COR-L47 (cell line): ENCODE measurements around the gene BPIFB6.

ENCODE experiments used
- DNase-seq: peaks from one replicate; lab custom pipeline; 2025; lab: John Stamatoyannopoulos, UW

BPIFB6 gene

DNA sequence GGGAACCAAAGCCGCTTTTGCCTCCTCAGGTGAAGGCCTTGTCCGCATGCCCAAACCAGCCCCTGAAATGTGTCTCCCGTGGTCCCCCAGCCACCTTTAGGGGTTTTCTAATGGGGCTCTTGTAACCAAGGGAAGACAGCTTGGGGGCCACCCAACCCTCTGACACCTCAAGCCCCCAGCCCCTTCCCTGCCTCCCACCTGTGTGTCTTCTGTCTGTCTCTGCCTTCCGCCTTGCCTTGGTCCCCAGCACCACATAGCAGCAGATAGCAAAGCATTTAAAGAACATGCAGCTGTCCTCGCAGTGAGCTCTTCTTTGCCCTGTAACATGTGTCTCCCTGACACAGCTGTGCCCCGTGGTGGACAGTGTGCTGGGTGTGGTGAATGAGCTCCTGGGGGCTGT lies 31.8 kb downstream of the BPIFB6 start:
- no peak for DNase-seq

DNA sequence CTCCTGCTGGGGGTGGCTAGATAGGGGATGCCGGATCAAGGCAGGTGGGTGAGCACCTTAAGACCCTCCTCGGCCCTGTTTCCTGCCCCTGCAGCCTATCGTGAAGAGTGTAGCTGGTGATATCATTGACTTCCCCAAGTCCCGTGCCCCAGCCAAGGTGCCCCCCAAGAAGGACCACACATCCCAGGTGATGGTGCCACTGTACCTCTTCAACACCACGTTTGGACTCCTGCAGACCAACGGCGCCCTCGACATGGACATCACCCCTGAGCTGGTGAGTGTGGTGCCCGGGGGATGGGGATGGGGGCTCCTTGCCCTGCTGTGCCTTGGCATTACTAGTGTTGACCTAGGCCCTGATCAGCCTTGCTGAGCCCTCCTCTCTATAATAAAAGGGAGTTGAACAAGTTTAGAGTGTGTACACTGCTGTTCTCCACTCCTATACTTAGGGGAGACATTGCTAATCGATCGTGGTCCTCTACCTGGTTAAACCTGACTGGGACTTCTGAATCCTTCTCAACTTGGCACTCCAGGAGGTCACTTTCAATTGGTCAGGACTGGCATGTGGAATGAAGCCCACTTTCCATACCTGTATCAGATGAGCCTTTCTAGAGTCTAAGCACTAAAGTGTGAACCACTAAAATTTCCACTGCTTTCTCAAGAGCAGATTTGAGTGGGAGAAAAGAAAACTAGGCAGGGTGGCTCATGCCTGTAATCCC lies 33.3 kb downstream of the BPIFB6 start:
- no peak for DNase-seq

DNA sequence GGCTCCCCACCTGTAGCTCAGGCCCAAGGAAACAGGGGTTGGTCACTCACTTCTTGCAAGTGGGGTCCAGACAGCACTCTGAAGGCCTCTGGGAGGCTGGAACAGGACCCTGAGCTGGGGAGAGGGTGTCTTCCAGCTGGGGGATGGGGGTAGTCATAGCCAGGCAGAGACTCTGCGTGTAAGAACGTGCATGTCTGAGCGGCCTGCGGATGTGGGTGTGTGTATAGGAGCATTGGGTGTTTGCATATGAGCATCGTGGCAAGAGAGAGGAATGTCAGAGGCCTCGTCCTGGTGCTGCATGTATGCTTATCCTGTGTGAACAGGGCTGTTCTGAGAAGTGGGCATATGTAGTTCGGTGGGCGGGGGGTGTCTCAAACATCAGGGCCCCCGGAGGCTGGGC lies 34.3 kb downstream of the BPIFB6 start:
- DNase-seq, result no peak

DNA sequence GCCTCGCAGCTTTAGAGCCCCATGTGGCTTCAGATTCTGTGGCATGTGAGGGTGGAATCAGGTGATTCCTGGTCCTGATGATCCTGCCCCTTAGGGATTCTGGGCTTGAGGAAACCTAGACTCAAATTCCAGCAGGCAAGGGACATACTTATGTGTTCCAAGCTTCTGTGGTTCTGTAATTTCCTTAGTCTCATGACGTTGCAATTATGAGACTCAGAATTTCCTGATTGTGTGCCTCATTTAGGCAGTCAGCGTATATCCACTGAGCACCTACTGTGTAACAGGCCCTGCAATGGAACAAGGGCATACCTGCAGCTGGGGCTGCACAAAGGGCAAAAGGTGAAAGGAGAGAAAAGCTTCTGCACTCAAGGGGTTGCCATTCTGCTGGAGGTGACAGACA lies 36.4 kb downstream of the BPIFB6 start:
- DNase-seq, result no peak

DNA sequence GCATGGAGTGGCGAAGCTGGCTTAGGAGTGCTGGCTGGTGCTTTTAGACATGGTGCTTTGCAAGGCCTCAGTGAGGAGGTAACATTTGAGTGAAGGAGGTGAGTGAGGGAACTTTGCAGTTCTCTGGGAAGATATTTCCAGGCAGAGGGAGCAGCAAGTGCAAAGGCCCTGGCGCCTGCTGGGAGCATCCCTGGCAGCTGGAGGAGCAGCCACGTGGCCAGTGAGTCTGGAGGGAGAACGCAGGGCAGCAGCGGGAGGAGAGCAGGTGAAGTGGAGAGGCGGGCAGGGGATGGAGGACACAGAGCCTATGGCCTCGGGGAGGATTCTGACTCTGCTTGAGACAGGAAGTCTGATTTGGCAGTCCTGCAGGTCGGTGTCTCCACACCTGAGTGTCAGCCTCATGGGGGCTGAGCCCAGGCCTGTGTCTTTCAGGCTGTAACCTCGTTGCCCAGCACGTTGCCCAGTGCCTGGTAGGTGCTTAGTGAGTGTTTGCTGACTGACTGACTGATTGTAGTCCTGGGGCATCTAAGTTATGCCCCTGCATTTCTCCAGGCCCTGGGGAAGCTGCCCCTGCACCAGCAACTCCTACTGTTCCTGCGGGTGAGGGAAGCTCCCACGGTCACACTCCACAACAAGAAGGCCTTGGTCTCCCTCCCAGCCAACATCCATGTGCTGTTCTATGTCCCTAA lies 36.9 kb downstream of the BPIFB6 start:
- no peak for DNase-seq

DNA sequence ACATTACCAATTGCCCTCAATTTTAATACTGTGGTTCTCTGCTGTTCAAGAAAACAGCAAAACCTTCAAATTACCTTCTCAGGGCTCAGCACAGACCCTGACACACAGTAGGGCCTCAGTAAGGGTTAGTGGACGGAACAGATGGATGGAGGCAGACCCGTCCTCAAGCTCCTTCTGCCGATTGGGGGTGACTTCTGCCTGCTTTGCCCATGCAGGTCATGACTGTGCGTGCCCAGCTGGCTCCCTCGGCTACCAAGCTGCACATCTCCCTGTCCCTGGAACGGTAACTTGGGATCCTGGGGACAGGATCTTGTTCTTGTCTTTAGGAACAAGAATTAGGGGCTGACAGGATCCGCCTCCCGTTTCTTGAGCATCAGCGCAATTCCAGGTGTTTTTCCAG lies 38.2 kb downstream of the BPIFB6 start:
- DNase-seq, result no peak

DNA sequence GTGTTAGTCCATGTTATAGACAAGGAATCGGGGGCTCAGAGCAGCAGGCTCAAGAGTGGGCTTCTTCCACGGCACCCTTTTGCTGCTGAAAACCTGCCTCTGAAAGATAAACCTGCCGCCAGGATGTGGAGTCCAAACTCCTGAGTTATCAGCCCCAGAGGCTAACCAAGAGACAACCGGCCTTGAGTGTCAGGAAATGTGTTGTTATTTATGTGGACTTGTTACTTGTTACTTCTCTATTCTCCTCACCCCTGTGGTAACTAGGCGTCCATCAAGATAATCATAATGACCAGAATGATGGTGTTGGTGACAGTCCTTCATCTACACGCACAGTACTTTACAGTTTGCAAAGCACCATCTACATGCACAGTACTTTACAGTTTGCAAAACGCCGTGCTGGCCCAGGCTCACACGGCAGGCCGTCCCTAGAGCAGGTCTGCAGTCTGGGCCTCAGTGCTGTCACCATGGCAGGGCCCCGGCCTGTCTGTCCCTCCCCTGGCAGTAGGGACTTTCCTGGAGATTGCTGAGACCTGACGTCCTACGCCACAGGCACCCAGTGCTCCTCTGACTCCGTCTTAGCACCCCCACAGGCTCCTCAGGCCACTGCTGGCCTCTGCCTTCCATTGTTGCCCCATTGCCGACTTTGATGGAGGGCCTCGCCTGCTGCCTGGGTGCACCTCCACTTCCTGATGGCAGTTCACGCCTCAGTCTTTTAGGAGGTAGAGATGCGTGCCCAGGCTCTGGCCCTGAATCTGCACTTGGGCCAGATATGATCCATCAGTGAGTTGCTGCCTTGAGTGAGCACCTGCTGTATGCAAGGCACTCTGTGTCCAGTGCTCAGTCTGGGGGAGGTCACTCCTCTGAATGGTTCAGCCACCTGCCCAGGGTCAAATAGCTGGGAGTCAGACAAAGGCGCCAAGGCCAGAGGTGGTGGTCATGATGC lies 38.9 kb downstream of the BPIFB6 start:
- DNase-seq, result no peak

DNA sequence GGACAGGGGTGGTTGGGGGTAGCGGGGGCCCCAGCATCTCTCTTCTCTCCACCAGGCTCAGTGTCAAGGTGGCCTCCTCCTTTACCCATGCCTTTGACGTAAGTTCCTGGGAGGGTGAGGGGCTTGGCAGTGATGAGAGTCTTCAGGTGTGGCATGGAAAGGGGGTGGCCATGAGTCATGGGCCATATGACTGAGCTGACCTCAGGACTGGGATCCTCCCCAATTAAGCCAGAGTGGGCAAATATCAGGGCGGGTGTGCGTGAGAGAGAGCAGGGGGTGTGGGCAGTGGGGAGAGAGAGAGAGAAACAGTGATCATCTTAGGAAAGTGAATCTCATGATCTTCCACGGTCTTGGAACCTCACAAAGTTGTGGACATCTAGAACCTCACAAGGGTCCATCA lies 39.8 kb downstream of the BPIFB6 start:
- no peak for DNase-seq

DNA sequence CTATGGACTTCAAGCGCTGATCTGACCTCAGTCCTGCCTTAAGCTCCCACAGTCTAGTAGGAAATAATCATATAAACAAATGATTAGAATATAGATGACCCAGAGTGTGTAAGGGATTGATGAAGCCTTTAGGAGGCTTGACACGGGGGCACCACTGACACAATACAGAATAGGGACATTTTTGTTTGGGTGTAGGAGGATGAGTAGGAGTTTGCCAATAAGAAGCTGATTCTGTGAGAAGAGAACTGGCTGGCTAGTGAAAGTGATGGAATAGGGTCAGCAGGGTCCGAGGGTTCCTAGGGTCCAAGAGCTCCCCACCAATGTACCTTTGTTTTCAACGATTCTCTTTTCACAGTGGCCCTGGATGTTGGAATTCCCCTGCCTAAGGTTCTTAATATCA lies 40.9 kb downstream of the BPIFB6 start:
- no peak for DNase-seq

DNA sequence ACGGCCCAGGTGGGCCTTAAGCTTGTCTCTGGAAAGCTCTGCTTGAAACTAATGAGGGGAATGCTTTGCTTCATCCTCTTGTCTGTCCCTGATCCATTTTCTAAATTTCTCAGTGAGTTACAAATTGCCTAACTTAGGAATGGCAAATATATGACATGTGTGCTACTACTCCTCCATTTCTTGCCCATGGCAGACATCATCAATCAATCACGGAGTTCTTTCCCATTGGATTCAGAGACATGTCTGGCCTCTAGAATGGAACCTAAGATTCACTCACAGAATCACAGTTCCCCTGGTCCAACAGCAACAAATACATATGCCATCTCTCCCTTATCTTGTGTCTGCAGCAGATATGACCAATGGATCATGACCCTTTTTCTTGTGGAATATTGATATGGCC lies 41.4 kb downstream of the BPIFB6 start:
- DNase-seq, result no peak

DNA sequence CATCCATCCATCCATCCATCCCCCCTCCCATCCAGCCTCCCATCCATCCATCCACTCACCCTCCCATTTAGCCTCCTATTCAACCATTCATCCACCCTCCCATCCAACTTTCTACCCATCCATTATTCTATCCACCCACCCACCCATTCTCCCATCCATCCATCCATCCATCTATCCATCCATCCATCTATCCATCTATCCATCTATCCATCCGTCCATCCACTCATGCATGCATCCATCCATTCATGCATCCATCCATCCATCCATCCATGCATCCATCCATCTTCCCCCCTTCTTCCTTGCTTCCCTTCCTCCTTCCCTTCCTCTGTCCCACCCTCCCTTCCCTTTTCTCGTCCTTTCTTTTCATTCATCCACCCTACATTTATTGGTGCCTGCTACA lies 43.2 kb downstream of the BPIFB6 start:
- no peak for DNase-seq

DNA sequence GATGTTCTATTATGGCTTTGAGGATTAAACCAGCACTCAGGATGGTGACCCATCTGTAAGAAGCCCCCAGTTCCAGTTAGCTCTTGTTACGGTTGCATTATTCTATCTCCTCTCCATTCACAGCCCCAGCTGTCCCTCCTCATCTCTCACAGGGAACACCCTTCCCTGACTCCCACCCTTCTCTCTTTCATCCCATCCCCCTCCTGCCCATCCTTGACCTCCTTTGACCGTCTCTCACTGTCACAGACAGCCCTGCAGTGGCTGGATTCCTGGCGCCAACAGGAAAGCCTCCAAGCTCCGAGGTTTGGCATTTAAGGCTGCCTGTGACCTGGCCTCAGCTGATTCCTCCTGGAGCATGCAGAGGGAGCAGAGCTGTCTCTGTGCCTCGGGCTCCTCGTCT lies 43.8 kb downstream of the BPIFB6 start:
- DNase-seq, result no peak

DNA sequence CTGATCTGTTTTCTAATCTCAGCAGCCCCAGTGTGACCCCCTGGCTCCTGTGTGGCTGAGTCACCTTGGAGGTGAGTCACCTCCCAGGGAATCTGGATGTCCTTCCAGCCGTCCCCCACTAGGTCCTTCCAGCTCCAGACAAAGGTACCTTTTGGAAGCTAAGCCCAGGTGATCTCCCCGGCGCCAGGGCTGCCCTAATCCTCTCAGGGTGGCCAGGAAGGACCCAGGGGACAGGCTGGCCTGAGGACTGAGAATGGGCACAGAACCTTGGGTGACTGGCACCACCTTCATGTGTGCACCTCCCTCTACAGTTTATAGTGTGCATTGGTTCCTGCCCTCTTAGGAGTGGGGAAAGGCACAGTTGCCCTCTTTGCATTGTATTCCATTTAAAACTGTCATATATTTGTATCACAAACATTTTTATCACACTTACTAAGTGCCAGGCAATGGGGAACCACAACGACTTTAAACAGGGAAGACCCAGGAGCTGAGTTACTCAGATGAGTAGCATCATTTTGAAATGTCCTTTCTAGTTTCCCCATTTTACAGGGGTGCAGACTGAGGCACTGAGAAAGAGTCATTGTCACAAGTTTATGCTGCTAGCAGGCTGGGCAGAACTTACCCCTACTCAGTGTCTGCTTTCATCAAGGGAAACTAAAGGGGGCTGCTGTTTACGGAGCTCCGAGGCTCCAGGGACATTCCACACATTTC lies 45.4 kb downstream of the BPIFB6 start:
- DNase-seq, result no peak

DNA sequence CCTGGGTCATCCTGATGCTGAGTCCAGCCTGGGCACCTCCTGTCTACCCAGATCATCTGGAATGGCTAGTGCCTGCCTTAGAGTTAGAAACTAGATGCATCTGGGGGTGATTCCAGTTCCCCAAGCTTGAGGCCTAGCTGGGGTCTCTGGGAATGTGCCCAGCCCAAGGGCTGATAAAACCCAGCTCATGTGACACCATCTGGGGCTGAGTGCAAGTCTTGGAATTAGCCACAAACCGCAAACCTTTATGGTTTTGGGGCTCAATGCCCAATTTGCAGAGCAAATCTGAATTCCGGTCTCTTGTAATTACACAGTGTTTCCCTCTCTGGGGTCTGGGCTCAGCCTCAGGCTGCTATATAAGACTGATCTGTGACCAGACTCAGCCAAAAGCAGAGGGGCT lies 47.8 kb downstream of the BPIFB6 start, which contains the start of gene BPIFB4:
Gene BPIFB4 (plus strand): TSS at position 385 of the 400 bp plus-strand sequence. CDS start 1,884 bp downstream, outside the sequence.
- DNase-seq, result no peak

DNA sequence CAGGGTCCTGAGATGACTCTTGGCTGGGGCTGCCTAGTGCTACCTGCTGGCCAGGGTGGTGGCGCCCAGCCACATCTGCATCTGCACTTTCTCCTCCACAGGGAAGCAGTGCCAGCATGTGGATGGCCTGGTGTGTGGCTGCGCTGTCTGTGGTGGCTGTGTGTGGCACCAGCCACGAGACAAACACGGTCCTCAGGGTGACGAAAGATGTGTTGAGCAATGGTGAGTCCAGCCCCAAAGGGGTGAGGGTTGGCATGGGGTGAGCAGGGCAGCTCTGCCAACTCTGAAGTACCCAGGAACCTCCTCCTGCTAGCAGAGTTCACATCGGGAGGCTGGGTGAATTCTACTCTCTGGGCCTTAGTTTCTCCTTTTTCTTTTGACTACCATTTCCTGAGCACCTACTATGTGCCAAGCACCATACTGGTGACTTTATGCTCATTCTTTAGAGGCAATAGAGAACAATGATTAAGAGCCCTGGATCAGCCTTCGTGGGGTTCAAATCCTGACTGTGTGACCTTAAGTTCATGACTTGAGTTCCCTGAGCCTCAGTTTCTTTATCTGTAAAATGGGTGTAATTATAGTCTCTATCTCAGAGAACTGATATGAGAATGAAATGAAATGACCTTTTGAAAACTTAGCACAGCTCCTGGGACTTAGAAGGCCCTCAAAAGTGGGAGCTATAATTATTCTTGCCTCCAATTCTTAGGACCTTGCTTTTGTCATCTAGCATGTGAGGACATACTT lies 50.1 kb downstream of the BPIFB6 start:
- DNase-seq, result no peak

DNA sequence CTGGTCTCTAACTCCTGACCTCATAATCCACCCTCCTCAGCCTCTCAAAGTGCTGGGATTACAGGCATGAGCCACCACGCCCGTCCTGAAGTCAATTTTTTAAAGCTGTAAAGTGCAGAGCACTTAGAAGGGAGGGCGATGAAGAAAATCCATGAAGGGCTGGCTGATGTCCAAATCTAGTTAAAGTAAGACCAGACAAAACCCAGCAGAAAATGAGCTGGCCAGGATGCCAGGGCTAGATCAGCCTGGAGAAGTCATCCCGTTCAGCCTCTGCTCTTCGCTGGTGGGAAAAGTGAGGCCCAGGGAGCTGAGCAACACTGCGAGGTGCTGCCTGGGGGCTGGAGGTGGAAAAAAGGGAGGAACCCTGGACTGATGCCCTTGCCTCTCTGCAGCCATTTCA lies 51.1 kb downstream of the BPIFB6 start:
- no peak for DNase-seq

DNA sequence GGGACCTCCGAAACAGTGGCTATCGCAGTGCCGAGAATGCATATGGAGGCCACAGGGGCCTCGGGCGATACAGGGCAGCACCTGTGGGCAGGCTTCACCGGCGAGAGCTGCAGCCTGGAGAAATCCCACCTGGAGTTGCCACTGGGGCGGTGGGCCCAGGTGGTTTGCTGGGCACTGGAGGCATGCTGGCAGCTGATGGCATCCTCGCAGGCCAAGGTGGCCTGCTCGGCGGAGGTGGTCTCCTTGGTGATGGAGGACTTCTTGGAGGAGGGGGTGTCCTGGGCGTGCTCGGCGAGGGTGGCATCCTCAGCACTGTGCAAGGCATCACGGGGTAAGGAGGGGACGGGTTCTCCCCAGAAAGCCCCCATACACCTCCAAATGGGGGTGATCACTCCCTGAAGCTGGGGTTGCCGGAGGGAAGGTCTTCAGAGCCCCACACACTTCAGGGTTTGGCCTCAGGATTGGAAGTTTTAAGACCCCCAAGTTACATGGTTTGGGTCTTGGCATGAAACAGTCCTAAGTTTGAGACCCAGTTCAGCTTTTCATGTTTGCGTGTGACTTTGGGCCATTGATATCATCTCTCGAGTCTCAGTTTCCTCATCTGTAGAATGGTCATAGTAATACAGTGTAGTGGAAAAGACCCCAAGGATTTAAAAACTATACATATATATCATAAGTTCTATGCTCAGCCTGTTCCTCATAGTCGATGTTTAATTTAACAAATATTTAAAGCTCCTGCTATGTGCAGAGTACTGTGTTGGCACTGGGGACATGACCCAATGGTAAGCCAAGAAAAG lies 52.3 kb downstream of the BPIFB6 start:
- DNase-seq, result no peak

DNA sequence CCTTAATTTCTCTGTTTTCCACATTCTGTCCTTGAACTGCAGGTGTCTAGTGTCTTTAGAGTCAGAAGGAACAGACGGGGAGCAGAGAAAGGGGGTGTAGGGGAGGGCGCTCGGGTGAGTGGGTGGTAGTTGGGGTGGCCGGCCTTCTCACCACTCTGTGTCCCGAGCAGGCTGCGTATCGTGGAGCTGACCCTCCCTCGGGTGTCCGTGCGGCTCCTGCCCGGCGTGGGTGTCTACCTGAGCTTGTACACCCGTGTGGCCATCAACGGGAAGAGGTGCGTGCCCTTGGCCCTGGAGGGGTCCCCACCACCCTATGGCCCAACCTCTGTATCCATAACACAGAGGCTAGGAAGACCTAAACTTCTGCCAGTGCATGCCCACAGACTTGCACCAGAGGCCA lies 53.3 kb downstream of the BPIFB6 start:
- DNase-seq, result no peak

DNA sequence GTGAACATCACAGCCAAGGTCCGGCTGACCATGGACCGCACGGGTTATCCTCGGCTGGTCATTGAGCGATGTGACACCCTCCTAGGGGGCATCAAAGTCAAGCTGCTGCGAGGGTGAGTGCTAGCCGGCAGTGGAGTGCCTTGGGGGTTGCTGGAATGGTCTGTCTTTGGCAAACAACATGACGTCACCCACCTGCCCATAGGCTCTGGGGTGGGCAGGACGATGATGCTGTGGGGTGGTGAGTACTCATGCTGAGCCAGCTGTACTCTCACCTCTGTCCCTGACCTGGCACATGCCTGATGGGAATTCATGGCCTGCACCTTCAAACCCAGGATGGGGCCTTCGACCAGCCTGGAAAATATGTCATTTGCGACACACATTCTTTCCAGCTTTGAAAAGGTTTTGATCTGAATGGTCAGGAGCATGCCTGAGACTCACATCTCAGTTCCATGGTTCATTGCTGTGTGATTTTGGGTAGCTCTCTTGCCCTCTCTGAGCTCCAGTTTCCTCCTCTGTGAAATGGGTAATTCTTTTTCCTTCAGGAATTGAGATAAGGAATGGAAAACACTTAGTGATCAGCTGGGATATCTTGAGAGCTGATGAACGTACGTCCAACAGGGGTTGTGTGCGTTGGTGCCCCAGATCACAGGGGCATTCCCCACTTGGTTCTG lies 54.7 kb downstream of the BPIFB6 start:
- DNase-seq, result no peak

DNA sequence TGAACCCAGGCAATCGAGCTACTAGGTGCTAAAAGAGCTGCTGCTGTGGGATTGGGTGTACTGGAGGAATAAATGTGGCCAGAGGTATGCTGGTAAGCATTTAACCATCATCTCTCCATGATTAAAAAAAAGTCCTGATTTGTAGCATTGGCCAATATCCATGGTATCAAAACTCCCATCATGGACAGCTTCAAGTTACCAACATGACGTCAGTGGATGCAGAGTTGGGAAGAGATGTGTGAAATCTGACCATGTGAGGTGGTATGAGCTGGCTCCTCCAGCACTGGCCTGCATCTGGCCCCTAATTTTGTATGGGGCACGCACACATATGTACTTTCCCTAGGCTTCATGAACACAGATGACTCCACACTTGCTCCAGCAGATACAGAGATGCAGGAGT lies 59.7 kb downstream of the BPIFB6 start:
- DNase-seq, result no peak
